Lung microvascular endothelial cell (primary cell): Measurements from ENCODE around the gene UBE2R2. TPM values are rescaled to one million over a fixed set of nuclear protein-coding genes. Genes with fewer than 3 reads are reported as not detected.

Experiments
- total RNA-seq: library from RNA; depleted of rRNA; stranded (reverse); fragments of >200 nt; gene quantifications from 2 replicates; pipeline ENCODE4 v1.2.1, GENCODE V29; 2014

UBE2R2 gene
- total RNA-seq, 1 donor from 2014 or later = 15.3 TPM

Other genes starting within 250 kb of the UBE2R2 start
- gene PRSS3, start 21.6 kb upstream of the UBE2R2 start, total RNA-seq = 2.0 and 18.5 TPM in 2 replicates
- gene UBAP2, start 231.7 kb downstream of the UBE2R2 start, total RNA-seq = 12.4 and 27.0 TPM in 2 replicates